HG03097 (cell line): ENCODE results near the gene PDX1.

ENCODE experiments used
- ATAC-seq: cut with Tn5 transposase; IDR thresholded peaks from one replicate; pipeline ENCODE4 v1.9.1; 2021; ENCODE audit not compliant: unreplicated experiment, low FRiP score

PDX1 gene

DNA sequence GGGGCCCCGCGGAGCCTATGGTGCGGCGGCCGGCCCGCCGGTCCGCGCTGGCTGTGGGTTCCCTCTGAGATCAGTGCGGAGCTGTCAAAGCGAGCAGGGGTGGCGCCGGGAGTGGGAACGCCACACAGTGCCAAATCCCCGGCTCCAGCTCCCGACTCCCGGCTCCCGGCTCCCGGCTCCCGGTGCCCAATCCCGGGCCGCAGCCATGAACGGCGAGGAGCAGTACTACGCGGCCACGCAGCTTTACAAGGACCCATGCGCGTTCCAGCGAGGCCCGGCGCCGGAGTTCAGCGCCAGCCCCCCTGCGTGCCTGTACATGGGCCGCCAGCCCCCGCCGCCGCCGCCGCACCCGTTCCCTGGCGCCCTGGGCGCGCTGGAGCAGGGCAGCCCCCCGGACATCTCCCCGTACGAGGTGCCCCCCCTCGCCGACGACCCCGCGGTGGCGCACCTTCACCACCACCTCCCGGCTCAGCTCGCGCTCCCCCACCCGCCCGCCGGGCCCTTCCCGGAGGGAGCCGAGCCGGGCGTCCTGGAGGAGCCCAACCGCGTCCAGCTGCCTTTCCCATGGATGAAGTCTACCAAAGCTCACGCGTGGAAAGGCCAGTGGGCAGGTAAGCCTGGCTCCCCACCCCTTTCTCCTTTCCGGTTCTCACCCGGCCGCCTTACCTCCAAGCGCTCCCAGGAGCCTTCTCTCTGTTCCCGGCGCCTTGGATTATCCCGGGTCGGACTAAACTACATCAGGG is at the start of gene PDX1:
PDX1 (plus strand) TSS at position 67 of the 743 bp plus-strand sequence; CDS start at position 206, 139 bp downstream.
- no peak for ATAC-seq

DNA sequence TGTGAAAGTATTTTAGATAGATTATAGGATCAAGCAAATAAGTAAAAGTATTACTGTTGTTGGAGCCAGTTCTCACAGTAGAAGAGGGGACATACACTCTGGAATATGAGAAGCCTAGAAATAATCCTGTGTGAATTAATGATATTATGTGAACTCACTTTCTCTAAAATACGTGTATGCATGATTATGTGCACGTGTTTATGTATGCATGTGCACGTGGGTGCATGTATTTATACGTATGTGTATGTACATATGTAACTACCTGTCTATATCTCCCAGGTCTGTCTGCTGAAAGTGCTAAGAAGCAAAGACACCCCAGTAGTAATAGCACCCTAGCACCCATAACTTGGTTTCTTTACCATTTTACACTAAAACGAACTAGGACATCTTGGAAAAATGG is 41.5 kb upstream of the PDX1 start:
- ATAC-seq, result no peak

DNA sequence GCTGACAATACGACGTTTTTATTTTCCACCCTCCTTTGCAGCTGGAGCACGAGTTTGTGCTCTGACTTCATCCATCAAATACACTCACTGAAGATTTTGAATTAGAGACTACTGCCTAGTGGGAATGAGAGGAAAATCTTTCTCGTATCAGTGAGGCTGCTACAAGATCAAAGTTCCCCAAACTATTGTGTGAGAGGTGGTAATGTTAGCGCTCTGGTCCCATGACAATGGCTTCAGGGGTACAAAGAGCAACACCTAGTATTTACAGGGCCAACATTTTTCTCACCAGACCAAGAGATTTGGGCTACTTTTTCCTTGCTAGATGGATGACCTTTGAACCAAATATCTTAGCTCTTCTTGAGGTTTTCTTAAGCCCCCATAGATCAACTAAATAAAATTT is 30.3 kb upstream of the PDX1 start:
- no peak for ATAC-seq

DNA sequence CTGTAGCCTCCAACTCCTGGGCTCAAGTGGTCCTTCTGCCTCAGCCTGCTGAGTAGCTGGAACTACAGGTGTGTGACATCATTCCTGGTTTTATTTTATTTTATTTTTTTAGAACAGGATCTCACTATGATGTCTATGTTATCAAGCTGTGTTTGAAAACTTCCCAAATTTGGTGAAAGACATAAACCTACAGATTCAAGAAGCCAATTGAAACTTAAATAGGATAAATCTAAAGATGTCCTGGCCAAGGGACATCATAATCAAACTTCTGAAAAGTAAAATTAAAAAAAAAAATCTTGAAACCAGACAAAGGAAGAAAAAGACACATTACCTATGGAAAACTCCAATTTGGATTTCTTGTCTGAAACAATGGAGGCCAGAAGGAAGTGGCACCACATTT is 23.1 kb upstream of the PDX1 start:
- no peak for ATAC-seq

DNA sequence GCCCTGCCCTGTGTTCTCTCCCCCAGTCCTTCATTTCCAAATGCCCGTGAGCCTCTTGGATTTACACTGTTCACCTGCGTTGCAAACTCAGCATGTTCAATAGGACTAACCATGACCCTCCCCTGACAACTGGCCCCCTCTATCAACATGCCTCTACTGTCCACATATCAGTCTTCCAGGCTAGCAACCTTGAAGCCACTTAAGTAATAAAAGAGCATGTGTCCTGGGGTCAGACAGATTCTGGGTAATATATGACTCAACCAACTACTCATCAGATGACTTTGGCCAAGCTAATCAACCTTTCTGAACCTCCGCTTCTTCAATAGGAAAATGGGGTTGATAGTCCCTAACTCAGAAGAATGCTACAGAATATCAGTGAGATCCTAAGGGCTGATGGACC is 15.1 kb upstream of the PDX1 start:
- ATAC-seq, result no peak

DNA sequence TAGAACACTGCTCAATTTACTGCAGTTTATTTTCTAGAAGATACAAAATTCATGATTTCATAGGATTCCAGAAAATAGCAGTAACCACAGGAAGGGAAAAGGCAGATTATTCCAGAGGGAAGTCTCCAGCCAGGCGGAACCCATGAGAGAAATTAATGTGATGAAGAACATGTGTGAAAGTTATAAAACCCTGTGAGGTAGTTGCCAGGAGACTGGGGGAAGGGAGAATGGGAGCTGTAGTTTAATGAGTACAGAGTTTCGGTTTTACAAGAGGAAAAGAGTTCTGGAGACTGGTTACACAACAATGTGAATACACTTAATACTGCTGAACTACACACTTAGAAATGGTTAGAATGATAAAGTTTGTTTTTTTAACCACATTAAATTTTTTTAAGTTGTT is 14.2 kb upstream of the PDX1 start:
- ATAC-seq, result no peak

DNA sequence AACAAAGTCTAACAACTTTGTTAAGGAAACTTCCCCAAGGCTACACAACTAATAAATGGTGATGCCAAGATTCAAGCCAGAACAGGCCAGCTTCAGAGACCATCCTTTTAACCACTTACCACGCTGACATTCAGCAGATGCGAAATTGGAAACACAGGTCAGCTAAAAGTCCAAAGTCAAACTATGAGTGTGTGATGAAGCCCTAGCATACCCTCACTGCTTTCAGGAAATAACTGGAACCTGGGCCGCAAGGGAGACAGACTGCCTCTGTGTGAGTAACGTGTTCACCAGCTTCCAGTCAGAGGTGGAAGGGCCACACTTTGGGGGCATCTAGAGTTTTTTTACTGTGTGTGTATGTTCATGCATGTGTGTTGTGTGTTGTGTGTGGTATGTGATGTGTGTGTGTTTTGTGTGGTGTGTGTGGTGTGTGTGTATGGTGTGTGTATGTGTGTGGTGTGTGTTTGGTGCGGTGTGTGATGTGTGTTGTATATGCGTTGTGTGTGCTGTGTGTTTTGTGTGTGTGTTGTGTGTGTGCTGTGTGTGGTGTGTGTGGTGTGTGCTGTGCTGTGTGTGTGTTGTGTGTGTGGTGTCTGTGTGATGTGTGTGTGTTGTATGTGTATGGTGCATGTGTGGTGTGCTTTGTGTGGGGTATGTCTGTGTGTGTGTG is 12.5 kb upstream of the PDX1 start:
- ATAC-seq, result no peak

DNA sequence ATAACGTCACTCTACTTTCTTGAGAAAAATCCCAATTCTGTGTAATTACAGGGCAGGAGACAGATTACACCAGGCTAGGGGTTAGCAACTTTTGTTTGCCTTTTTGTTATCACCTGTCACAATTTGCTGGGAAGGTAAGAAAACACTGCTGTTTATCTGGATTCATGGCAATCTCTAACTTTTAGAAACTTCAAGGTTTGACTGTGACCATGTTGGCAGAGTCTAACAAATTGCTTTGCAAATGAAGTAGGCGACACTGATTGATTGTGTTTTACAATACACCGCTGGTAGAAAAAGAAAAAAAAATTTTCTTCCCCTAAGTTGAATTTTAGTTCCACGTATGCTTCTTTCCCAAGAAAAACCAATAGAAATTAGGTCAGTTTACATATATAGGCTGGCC is 10.4 kb upstream of the PDX1 start:
- no peak for ATAC-seq

DNA sequence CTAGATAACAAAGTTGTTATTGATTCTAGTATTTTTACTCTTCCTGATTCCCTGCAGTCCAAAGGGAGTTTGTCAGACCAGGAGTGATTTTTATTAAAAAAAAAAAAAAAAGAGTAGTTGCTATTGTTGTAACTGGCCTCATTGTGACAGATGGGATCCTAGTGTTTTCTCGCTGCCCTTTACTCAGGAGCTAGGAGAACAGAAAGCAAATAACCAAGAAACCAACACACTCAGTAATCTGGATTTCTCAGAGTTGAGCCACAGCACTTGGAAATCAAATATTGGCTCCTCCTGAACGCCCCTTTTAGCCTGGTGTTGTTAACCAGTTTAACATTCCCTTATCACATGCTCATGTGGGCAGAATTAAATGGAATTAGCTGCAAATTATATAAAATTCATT is 8.3 kb upstream of the PDX1 start:
- no peak for ATAC-seq

DNA sequence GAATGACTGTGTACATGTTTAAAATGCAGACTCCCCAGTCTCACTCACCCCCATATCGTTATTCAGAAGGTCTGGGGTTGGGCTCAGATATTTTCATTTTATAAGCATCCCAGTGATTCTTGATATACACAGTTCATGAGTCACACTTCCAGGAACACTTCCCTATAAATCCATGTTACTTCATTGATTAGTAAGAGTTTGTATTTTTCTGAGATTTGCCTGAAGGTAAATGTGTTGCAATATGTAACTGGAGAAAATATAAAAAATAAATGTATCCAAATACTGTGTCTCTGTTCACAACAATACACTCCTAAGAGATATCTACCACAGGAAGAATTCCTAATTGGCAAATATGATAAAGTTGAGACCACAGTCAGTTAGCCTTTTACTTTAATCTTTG is 6.6 kb upstream of the PDX1 start:
- no peak for ATAC-seq

DNA sequence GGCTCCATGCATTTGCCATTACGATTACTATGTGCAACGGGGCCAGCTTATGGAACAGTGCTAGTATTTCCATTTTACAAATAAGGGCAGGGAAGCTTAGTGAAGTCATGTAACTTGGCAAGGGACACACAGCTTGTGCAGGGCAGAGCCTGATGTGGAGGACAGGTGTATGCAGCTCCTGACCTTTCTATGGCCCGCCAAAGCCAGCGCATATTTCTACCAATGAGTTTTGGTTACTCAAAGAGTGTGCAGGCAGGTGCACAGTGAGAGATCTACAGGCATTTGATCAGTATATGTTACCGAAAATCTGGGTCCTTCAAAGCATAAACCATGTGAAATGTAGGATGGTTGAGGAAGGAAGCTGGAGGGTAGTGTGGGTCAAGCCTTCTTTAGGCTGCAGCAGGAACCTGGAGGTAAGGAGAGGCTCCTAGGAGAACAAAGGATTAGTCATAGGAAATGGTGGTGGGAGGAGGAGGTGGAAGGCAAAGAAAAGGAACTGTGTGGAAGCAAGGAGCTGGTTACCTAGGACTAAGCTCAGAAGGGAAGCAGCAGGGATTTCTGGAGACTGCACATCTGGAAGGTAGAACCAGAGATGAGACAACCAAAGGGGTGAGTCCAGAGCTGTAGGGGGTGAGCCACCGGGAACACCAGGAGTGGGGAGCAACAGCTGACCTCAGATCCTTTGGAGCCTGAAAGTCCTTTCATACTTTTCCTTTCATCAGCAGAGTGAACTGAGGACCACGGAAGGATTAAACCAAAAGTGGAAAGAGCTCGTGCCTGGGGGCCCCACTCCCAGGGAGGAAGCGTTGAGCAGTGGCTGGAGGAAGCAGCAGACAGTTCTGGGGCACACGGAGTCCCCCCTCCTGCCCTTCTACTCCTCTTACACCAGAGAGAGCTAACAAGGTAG is 4.2 kb upstream of the PDX1 start:
- no peak for ATAC-seq

DNA sequence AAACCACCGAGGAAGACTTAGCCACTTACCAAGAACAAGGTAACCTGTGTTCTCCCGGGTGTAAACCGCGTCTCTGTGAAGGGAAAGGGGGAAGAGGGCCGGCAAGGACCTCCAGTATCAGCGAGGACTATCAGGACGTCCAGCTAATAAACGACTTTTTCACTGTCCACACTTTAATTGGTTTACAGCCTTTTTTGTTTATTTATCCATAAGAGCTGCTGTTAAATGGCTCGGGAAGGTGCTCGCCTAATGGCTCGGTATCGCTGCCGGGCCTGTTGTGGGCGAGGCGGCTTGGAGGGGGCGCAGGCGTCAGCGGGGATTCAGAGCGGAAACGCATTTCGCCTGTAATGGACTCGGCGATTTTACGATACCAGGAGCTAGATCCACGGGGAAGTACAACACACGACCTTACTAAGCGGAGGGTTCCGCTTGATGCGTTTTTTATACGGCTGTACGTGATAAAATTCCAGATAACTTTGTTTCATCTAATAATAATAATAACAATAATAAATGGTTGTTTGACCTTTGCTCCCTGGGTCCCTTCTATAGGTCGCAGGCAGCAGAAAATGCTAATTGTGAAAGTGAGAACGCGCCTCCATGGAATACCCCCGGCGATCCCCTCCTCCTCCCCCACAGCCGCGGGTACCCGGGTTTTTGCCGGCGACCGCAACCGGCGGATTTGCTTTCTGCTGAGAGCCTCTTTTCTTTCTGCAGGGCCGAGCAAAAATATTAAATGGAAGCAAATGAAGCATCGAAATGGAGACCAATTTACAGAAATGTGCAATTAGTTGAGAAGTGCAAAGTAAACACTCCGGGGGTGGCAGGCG is 2.5 kb upstream of the PDX1 start:
- no peak for ATAC-seq

DNA sequence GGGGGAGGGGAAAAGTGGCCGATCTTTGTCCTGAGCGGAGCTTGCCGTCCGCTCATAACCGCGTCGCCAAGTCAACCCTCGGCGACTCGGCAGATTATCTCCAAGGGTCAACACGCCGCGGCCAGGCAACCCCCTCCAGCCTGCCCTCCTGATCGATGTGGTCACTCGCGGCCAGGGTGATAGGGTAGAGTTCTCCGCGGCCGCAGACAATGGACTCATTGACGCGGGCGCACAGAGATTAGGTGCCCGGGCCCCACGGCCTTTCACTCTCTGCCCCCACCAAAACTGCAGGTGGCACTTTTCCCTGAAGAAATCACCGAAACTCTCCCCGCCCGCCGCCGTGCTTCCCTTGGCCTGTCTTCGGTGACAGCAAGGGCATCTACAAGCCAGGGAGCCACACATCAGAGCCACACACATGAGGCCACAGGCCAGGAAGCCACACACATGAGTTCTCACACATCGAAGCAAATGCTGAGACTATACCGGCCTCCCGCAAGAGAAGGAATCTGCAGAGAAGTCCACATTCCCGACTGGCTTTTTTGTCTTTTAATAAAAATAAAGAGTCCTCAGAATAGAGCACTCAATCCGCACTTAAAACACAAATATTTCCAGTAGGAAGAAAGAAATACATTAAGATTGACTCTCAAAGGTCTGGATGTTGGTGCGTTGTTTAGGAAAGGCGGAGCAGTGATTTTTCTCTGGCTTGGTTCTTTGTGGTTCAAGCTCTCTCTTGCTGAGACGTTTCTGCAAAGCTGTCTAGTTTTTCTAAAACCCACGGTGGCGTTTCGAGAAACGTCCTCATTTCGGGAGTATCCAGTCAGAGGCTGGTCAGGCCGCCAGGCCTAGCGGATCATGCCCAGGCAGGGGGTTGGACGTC is 1.5 kb upstream of the PDX1 start:
- no peak for ATAC-seq

DNA sequence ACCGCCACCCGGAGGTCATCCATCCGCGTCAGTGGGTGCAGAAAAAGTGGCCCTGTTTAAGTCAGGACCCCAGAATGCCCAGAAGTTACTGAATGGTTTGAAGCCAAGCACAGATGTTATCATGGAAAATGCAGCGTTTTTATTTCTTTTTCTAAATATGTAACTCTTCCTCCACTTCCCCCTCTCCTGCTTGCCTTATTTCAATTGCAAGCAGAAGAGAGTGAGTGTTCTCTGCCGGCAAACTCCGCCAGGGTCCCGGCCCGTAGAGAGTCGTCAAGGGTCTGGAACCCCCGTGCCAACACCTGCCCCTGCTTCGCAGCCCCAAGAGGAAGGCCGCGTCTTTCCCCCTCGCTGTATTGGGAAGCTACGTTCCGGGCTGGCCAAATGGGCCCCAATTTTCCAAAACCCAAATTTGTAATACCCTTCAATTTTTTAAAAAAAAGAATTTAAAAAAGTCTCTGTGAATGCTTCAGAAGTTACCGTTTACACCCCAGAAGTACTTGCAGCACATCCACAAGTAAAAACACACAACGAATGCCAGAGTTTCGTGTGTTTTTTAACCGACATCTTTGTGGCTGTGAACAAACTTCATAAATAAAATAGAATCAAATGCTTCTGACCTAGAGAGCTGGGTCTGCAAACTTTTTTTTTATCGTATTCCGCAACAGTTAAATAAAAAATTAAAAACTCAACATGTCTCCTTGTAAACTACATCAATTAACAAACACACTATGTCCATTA is 712 bp upstream of the PDX1 start:
- ATAC-seq, result no peak

DNA sequence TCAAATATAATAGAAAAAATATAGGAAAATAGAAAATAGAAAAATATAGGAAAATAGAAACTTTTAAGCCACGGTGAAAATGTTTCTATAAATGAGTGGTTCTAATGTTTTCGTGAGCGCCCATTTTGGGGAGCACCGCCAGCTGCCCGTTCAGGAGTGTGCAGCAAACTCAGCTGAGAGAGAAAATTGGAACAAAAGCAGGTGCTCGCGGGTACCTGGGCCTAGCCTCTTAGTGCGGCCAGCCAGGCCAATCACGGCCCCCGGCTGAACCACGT is 204 bp upstream of the PDX1 start:
- ATAC-seq, result no peak

DNA sequence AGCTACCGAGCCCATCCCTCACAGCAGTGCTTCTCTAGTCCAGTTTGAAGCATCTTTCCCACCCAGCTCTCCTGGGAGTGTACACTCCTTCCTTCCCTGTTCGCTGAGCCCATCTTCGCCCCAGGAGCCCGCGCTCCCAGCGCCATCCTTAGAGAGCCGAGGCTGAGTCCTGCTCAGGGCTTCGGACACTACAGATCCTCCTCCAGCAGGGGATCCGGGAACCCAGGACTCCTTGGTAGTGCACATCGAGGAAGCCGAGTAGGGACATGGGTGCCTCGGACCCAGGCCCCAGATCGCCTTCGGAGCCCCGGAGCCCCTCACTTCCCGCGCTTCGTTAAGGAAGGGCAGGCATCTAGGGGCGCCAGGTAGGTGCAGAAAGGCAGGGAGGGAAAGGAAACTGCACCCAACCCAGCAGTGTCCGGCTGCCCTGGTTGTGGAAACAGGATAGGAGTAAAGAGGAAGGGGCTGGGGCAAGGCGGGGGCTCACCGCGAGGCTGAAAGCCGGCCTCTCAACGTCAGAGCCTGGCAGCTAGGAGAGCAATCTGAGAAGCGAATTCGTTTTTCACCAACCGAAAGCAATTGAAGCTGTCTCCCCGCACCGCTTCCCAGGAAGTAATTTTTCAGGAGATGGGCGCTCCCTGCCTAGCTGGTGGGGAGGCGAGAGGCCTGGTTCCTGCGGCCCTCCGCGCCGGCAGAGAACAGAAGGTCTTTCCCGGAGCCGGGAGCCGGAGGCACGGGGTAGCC is 1.0 kb downstream of the PDX1 start:
- ATAC-seq, result no peak

DNA sequence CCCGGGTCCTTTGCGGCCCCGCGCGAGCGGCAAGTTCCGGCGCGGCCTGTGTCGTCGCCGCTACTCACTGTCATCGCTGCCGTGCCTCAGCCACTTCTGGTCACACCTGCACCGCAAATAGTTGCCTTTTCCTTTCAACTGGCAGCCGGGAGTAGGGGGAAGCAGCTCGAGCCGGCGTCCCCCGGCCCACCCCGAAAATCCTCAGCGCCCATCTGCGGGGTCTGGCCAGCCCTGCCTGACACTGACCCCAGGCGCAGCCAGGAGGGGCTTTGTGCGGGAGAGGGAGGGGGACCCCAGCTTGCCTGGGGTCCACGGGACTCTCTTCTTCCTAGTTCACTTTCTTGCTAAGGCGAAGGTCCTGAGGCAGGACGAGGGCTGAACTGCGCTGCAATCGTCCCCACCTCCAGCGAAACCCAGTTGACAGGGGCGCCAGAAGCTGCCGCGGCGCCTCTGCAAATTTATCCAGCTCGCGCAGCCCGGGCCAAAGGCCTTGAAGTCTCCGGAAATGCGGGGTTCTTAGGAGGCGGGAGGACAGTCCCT is 1.7 kb downstream of the PDX1 start:
- no peak for ATAC-seq
